GM12878 (cell line): Measurements from ENCODE around the gene TPRA1. TPM values are rescaled to one million over a fixed set of nuclear protein-coding genes. Genes with fewer than 3 reads are reported as not detected.

ENCODE experiments used
- CBX5 ChIP-seq: sonication (generic); IDR thresholded peaks from 2 replicates; pipeline ENCODE4 v1.6.1; 2016; ENCODE audit warnings: low read depth, moderate library complexity, mild to moderate bottlenecking, inconsistent platforms
- CHD2 ChIP-seq: IDR thresholded peaks from 2 replicates; pipeline ENCODE4 v1.6.1; 2011; ENCODE audit warnings: low read depth, low read length, improper control_type of control experiment, borderline replicate concordance
- GABPA ChIP-seq: IDR thresholded peaks from 2 replicates; pipeline ENCODE4 v1.6.1; 2014; ENCODE audit warnings: antibody characterized with exemption, low read depth, mild to moderate bottlenecking, inconsistent platforms
- NFYA ChIP-seq: IDR thresholded peaks from 2 replicates; pipeline ENCODE4 v1.6.1; 2011; ENCODE audit warnings: low read depth, mild to moderate bottlenecking, low read length, improper control_type of control experiment, borderline replicate concordance
- STAT1 ChIP-seq: fragments of 450-650 bp; conservative IDR thresholded peaks from 2 replicates; pipeline ENCODE4 v1.6.1; 2014; ENCODE audit warnings: antibody characterized with exemption, mild to moderate bottlenecking
- TARDBP ChIP-seq: IDR thresholded peaks from 2 replicates; pipeline ENCODE4 v1.6.1; 2016; ENCODE audit warnings: borderline replicate concordance
- ZNF622 ChIP-seq: fragments of 450-650 bp; IDR thresholded peaks from 2 replicates; pipeline ENCODE4 v1.6.1; 2017; ENCODE audit warnings: mild to moderate bottlenecking, inconsistent platforms
- polyA plus RNA-seq, 11 experiments: library from polyadenylated mRNA; depleted of rRNA in 4 of 11; unstranded in 6 of 11; stranded (reverse) in 5 of 11; fragments of >200 nt; fragmentation: Nextera tagmentation in 4 of 11; fragmentation: Illumina TruSeq in 1 of 11; extraction: Ambion mirVana in 4 of 11; extraction: Trizol in 1 of 11; gene quantifications; 1 replicate in 1 of 11; 2 replicates in 10 of 11; pipeline versions ENCODE4 v1.2.1 to v1.2.3, GENCODE V29; 2011 to 2016; ENCODE audit warnings: inconsistent platforms in 2 of 11, missing spikeins in 2 of 11, low read depth in 1 of 11
- total RNA-seq, 4 experiments: library from RNA; depleted of rRNA in 3 of 4; stranded (reverse); fragments of >200 nt in 3 of 4; fragmentation: Illumina TruSeq in 1 of 4; extraction: Trizol in 1 of 4; gene quantifications; 2 replicates each; pipeline versions ENCODE4 v1.2.1 to v1.2.3, GENCODE V29; 2013 to 2021
- TF ChIP-seq, protein P1 (sequence below): fragments of 450-650 bp; IDR thresholded peaks from 2 replicates; pipeline ENCODE4 v1.6.1; 2016; ENCODE audit warnings: mild to moderate bottlenecking
- TF ChIP-seq, protein P2 (sequence below): IDR thresholded peaks from 2 replicates; pipeline ENCODE4 v1.6.1; 2011; ENCODE audit warnings: borderline replicate concordance, low read depth, mild to moderate bottlenecking, moderate library complexity, mixed read lengths, low read length; ENCODE audit not compliant: insufficient read depth; ENCODE audit errors: extremely low read length
- TF ChIP-seq, protein P3 (sequence below): fragments of 150-350 bp; IDR thresholded peaks from 2 replicates; pipeline ENCODE4 v1.6.1; 2014; ENCODE audit warnings: mild to moderate bottlenecking, low read depth, low read length
- TF ChIP-seq, protein P4 (sequence below): fragments of 450-650 bp; IDR thresholded peaks from 2 replicates; pipeline ENCODE4 v1.6.1; 2018; ENCODE audit warnings: borderline replicate concordance, mild to moderate bottlenecking; ENCODE audit not compliant: partially characterized antibody
- TF ChIP-seq, protein P5 (sequence below): IDR thresholded peaks from 2 replicates; pipeline ENCODE4 v1.6.1; 2011; ENCODE audit warnings: borderline replicate concordance, low read depth, mild to moderate bottlenecking, moderate library complexity, low read length; ENCODE audit not compliant: insufficient read depth, poor library complexity, severe bottlenecking

The TPRA1 gene
- total and polyA plus RNA-seq, 10 of the 15 experiments (the other 5 are each of a cell fraction or from before 2014, with no cell fraction given), result 1.8 to 39.6 (median 26.6) TPM

DNA sequence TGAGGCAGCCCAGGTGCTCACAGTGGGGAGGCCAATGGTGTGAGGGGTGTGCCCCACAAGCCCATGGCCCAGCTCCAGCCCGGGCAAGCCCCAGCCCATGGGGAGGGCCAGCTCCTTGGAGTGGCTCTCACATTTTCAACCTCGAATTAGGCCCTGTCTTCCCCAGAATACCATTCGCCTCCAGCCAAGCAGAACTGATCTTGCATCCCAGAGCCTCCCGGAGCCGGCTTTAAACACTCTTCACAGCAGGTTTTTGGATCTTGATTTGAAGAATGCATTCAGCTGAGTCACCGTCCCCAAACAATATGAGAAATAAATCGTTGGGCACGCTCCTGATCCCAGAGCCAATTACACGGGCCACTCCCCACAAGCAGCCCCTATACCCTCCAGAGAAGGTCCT, 23.7 kb downstream of the TPRA1 start (continued):
- TF ChIP-seq, protein P1, sequence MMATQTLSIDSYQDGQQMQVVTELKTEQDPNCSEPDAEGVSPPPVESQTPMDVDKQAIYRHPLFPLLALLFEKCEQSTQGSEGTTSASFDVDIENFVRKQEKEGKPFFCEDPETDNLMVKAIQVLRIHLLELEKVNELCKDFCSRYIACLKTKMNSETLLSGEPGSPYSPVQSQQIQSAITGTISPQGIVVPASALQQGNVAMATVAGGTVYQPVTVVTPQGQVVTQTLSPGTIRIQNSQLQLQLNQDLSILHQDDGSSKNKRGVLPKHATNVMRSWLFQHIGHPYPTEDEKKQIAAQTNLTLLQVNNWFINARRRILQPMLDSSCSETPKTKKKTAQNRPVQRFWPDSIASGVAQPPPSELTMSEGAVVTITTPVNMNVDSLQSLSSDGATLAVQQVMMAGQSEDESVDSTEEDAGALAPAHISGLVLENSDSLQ, result no peak
- TF ChIP-seq, protein P2, sequence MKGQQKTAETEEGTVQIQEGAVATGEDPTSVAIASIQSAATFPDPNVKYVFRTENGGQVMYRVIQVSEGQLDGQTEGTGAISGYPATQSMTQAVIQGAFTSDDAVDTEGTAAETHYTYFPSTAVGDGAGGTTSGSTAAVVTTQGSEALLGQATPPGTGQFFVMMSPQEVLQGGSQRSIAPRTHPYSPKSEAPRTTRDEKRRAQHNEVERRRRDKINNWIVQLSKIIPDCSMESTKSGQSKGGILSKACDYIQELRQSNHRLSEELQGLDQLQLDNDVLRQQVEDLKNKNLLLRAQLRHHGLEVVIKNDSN, result no peak
- no peak for TF ChIP-seq CHD2
- TF ChIP-seq, protein P3, sequence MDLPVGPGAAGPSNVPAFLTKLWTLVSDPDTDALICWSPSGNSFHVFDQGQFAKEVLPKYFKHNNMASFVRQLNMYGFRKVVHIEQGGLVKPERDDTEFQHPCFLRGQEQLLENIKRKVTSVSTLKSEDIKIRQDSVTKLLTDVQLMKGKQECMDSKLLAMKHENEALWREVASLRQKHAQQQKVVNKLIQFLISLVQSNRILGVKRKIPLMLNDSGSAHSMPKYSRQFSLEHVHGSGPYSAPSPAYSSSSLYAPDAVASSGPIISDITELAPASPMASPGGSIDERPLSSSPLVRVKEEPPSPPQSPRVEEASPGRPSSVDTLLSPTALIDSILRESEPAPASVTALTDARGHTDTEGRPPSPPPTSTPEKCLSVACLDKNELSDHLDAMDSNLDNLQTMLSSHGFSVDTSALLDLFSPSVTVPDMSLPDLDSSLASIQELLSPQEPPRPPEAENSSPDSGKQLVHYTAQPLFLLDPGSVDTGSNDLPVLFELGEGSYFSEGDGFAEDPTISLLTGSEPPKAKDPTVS, result no peak
- no peak for TF ChIP-seq GABPA
- TF ChIP-seq TARDBP, result no peak
- no peak for TF ChIP-seq STAT1
- TF ChIP-seq CBX5, result no peak
- TF ChIP-seq, protein P4, sequence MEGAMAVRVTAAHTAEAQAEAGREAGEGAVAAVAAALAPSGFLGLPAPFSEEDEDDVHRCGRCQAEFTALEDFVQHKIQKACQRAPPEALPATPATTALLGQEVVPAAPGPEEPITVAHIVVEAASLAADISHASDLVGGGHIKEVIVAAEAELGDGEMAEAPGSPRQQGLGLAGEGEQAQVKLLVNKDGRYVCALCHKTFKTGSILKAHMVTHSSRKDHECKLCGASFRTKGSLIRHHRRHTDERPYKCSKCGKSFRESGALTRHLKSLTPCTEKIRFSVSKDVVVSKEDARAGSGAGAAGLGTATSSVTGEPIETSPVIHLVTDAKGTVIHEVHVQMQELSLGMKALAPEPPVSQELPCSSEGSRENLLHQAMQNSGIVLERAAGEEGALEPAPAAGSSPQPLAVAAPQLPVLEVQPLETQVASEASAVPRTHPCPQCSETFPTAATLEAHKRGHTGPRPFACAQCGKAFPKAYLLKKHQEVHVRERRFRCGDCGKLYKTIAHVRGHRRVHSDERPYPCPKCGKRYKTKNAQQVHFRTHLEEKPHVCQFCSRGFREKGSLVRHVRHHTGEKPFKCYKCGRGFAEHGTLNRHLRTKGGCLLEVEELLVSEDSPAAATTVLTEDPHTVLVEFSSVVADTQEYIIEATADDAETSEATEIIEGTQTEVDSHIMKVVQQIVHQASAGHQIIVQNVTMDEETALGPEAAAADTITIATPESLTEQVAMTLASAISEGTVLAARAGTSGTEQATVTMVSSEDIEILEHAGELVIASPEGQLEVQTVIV, result no peak
- no peak for TF ChIP-seq NFYA
- TF ChIP-seq, protein P5, sequence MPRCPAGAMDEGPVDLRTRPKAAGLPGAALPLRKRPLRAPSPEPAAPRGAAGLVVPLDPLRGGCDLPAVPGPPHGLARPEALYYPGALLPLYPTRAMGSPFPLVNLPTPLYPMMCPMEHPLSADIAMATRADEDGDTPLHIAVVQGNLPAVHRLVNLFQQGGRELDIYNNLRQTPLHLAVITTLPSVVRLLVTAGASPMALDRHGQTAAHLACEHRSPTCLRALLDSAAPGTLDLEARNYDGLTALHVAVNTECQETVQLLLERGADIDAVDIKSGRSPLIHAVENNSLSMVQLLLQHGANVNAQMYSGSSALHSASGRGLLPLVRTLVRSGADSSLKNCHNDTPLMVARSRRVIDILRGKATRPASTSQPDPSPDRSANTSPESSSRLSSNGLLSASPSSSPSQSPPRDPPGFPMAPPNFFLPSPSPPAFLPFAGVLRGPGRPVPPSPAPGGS, result no peak
- TF ChIP-seq ZNF622, result no peak
